OCI-LY3 (cell line): ENCODE measurements around the gene ZNF516.

Experiments used
- H2AFZ ChIP-seq: fragments of 200-600, 300-600 bp; shearing (Covaris generic); 2 replicates; pipeline ENCODE4 v1.6.0; 2014; ENCODE audit warnings: antibody characterized with exemption, low read depth, low read length
- H3K27ac ChIP-seq: fragments of 200-600, 300-600 bp; sonication (generic); 2 replicates; pipeline ENCODE4 v1.5.1; 2014; ENCODE audit warnings: mild to moderate bottlenecking, low read length, moderate library complexity, mixed read lengths
- H3K27me3 ChIP-seq: fragments of 200-600, 300-600 bp; sonication (generic); 2 replicates; pipeline ENCODE4 v1.6.1; 2014; ENCODE audit warnings: low read depth, low read length, mixed read lengths
- H3K36me3 ChIP-seq: fragments of 200-600, 300-600 bp; sonication (generic); replicated peaks from 2 replicates; pipeline ENCODE3; 2014; ENCODE audit warnings: low read depth, low read length, mixed read lengths
- H3K4me1 ChIP-seq: fragments of 300-600, 200-600 bp; sonication (generic); 2 replicates; pipeline ENCODE4 v1.6.1; 2014; ENCODE audit warnings: low read length, mixed read lengths
- H3K4me2 ChIP-seq: fragments of 200-600, 300-600 bp; sonication (generic); 2 replicates; pipeline ENCODE4 v1.6.1; 2014; ENCODE audit warnings: low read length, mixed read lengths
- H3K4me3 ChIP-seq: fragments of 300-600, 200-600 bp; sonication (generic); 2 replicates; pipeline ENCODE4 v1.5.1; 2014; ENCODE audit warnings: antibody characterized with exemption, mild to moderate bottlenecking, low read length, moderate library complexity
- H3K79me2 ChIP-seq: fragments of 300-600, 200-600 bp; shearing (Covaris generic); 2 replicates; pipeline ENCODE4 v1.6.1; 2014; ENCODE audit warnings: mild to moderate bottlenecking, low read length, mixed read lengths
- H3K9ac ChIP-seq: fragments of 300-600, 200-600 bp; shearing (Covaris generic); 2 replicates; pipeline ENCODE4 v1.6.0; 2014; ENCODE audit warnings: mild to moderate bottlenecking, low read length, moderate library complexity
- H3K9me3 ChIP-seq: fragments of 200-600, 300-600 bp; shearing (Covaris generic); 2 replicates; pipeline ENCODE4 v1.6.1; 2014; ENCODE audit warnings: low read length, mixed read lengths; ENCODE audit not compliant: insufficient read depth
- H4K20me1 ChIP-seq: fragments of 200-600, 300-600 bp; sonication (generic); 2 replicates; pipeline ENCODE4 v1.6.1; 2016; ENCODE audit warnings: low read length, mixed read lengths; ENCODE audit not compliant: insufficient read depth
- EZH2phosphoT487 ChIP-seq: fragments of 200-600 bp; shearing (Covaris generic); IDR thresholded peaks from 2 replicates; pipeline ENCODE4 v1.6.1; 2018; ENCODE audit warnings: antibody characterized with exemption, mixed run types, low read depth
- TF ChIP-seq, protein P1 (sequence below): fragments of 200-600, 300-600 bp; sonication (generic); IDR thresholded peaks from 2 replicates; pipeline ENCODE4 v1.5.1; 2014; ENCODE audit warnings: antibody characterized with exemption, low read length, low read depth

The ZNF516 gene

DNA sequence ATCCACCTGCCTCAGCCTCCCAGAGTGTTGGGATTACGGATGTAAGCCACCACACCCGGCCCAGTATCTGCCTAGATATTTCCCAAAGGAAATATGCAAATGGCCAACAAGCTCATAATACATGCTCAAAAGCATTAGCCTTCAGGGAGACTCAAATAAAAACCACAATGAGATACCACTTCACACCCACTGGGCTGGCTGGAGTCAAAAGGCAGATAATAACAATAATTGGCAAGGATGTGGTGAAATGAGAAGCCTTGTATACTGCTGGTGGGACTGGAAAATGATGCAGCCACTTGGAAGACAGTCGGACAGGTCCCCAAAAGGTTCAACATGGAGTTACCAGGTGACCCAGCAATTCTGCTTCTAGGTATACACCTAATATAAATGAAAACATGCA lies 20.5 kb upstream of the ZNF516 start:
- Histone ChIP-seq H3K4me1 (no peaks in the 10 kb centered on the region), H3K27me3 (peaks cover 7% of the 10 kb centered on the region; the same call in 1 of the 2 replicates), H3K4me2 (no peak overlapping the region), H3K79me2 (no peaks in the 10 kb centered on the region), H4K20me1 (no peaks in the 10 kb centered on the region), H2AFZ (no peak overlapping the region), H3K27ac (no peak overlapping the region), H3K36me3 (no peaks in the 10 kb centered on the region), H3K9me3 (no peaks in the 10 kb centered on the region; the same call in 1 of the 2 replicates), H3K9ac (no peak overlapping the region), H3K4me3 (no peak overlapping the region)
- TF ChIP-seq, protein P1, sequence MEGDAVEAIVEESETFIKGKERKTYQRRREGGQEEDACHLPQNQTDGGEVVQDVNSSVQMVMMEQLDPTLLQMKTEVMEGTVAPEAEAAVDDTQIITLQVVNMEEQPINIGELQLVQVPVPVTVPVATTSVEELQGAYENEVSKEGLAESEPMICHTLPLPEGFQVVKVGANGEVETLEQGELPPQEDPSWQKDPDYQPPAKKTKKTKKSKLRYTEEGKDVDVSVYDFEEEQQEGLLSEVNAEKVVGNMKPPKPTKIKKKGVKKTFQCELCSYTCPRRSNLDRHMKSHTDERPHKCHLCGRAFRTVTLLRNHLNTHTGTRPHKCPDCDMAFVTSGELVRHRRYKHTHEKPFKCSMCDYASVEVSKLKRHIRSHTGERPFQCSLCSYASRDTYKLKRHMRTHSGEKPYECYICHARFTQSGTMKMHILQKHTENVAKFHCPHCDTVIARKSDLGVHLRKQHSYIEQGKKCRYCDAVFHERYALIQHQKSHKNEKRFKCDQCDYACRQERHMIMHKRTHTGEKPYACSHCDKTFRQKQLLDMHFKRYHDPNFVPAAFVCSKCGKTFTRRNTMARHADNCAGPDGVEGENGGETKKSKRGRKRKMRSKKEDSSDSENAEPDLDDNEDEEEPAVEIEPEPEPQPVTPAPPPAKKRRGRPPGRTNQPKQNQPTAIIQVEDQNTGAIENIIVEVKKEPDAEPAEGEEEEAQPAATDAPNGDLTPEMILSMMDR: no peak
- no peak for TF ChIP-seq EZH2phosphoT487

DNA sequence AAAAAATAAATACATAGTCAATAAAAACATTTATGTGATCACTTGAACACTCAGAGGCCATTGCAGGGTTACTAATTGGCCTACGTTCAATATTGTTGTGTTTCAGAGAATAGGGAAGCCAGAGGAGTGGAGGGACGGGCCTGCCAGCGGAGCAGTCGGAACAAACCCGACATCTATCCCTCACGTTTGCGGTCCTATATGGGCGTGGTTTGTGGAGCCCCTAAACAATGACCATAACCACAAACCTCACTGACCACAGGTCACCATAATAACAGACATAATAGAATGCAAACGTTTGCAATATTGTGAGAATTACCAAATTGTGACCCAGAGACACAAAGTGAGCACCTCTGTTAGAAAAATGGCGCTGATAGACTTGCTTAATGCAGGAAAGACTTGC lies 19.5 kb upstream of the ZNF516 start:
- Histone ChIP-seq H3K9ac (no peak overlapping the region), H3K4me1 (no peaks in the 10 kb centered on the region), H2AFZ (no peak overlapping the region), H3K27me3 (peaks cover 7% of the 10 kb centered on the region; the same call in 1 of the 2 replicates), H3K79me2 (no peaks in the 10 kb centered on the region), H3K4me3 (no peak overlapping the region), H3K9me3 (no peaks in the 10 kb centered on the region; the same call in 1 of the 2 replicates), H3K27ac (no peak overlapping the region), H3K4me2 (no peak overlapping the region), H3K36me3 (no peaks in the 10 kb centered on the region), H4K20me1 (no peaks in the 10 kb centered on the region)
- TF ChIP-seq, protein P1: no peak
- no peak for TF ChIP-seq EZH2phosphoT487

DNA sequence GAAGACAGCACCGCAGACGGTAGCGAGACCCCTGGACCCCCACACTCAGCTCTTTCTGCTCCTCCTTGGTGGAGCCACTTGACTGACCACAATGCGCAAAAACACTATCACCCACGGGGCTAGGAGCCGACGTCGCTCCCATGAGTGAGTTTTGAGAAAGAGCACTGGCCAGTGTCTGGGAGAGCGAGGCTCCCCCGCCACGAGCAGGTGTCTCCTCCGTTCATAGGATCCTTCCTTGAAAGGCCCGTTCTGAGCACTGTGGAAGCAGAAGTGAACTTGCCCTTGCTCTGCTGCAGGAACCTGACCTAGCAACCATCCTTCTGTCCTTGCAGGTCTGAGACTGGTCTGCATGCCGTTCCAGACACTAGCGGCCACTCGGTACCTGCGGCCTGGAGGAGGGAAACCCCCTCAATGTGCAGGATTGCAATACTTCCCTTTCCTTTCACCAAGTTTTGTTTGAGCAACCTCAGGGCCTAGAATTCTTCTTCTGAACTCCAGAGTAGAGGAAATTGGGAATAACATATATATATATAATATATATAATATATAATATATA lies 12.9 kb upstream of the ZNF516 start:
- Histone ChIP-seq H3K27me3 (peaks cover 6% of the 10 kb centered on the region; the same call in 1 of the 2 replicates), H4K20me1 (no peaks in the 10 kb centered on the region), H3K79me2 (no peaks in the 10 kb centered on the region), H3K4me2 (no peak overlapping the region), H3K4me1 (no peaks in the 10 kb centered on the region), H2AFZ (no peak overlapping the region), H3K36me3 (no peaks in the 10 kb centered on the region), H3K27ac (no peak overlapping the region), H3K9me3 (no peaks in the 10 kb centered on the region), H3K9ac (no peak overlapping the region), H3K4me3 (no peak overlapping the region)
- TF ChIP-seq EZH2phosphoT487: no peak
- TF ChIP-seq, protein P1: no peak

DNA sequence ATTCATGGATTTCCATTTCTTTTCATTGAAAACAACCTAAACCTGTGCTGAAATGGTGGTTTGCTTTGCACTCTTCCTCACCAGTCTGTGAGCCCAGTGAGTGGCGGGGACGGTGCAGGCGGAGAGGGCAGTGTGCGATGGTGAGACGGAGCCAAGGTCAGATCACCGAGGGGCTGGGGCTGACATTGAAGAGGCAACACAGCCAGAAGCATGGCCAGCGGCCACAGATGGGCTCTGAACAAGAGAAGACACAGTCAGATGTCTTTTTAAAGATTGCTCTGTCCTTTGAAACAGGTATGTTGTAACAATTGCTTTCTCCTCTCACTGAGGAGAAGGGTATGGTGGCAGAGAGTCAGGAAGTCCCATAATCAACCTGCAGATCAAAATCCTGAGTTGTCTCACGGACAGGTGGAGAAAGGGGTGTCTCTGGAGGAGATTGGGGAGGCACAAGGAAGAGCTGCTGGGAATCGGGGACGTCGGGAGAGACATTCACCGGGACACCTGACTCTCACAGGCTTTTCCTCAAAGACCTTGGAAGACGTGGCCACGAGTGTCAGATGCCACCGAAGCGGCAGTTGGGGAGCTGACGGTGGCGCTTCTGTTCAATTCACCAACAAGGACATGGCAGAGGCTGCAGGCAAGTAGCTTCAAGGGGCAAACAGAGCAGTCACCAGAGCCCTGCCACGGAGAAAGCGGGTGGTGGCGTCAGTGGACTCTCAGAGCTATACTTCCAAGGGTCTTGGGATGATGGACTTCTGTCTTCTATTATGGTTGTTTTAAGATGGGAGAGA lies 12.1 kb upstream of the ZNF516 start:
- H3K9me3 ChIP-seq: no peaks in the 10 kb centered on the region
- no peaks in the 10 kb centered on the region for H3K4me1 ChIP-seq
- no peak overlapping the region for H3K9ac ChIP-seq
- H2AFZ ChIP-seq: no peak overlapping the region
- H3K79me2 ChIP-seq: no peaks in the 10 kb centered on the region
- no peak overlapping the region for H3K4me3 ChIP-seq
- peaks cover 6% of the 10 kb centered on the region; the same call in 1 of the 2 replicates for H3K27me3 ChIP-seq
- no peak overlapping the region for H3K4me2 ChIP-seq
- no peaks in the 10 kb centered on the region for H4K20me1 ChIP-seq
- no peak overlapping the region for H3K27ac ChIP-seq
- TF ChIP-seq, protein P1: no peak
- no peak for TF ChIP-seq EZH2phosphoT487
- no peaks in the 10 kb centered on the region for H3K36me3 ChIP-seq
